G401 (cell line): Measurements from ENCODE around the gene TRAPPC11. TPM values are rescaled to one million over a fixed set of nuclear protein-coding genes. Genes with fewer than 3 reads are reported as not detected.
"Not testable (repeated sequence)": the region's sequence is repeated elsewhere in the genome, so short reads cannot be mapped to it uniquely, and the experiment has no call there.

Source experiments
- DNase-seq: peaks from one replicate; pipeline ENCODE4 v3.0.0-alpha.2; 2015; ENCODE audit warnings: low spot score
- in situ Hi-C: cut with HindIII; loops from 2 replicates; pipeline ENCODE4 v1.10.0; 2016; ENCODE audit warnings: low sequenced_read_pairs, mixed read lengths
- total RNA-seq: library from RNA; depleted of rRNA; stranded (reverse); fragments of >200 nt; shearing (Covaris generic); gene quantifications from 2 replicates; pipeline ENCODE4 v1.2.3, GENCODE V29; 2014; rRNA removed

TRAPPC11 gene
- 35.6 and 50.2 TPM in 2 replicates for total RNA-seq

- peak; percentile 99 for DNase-seq
- in situ Hi-C loops, result no loop called here
These were observed at the start of gene TRAPPC11, which contains the start of gene RWDD4 for GRCh38 chr4:183659029-183659871. Gene TRAPPC11 (plus strand): TSS chr4:183659293. CDS start chr4:183663868, 4,575 bp downstream. Gene RWDD4 (minus strand): TSS chr4:183659185. CDS start chr4:183658952, 233 bp downstream.

GRCh38 chr4:183610033-183610432 lies 49.1 kb upstream of the TRAPPC11 start:
- no peak for DNase-seq
- in situ Hi-C loops, result no loop called here

- DNase-seq, result no peak
- in situ Hi-C loops, result no loop called here
These were observed 48.5 kb upstream of the TRAPPC11 start for GRCh38 chr4:183610613-183611012.

- no peak for DNase-seq
- in situ Hi-C loops, result no loop called here
These were observed 47.8 kb upstream of the TRAPPC11 start for GRCh38 chr4:183611210-183611830.

- in situ Hi-C loops, result no loop called here
- DNase-seq, result no peak
These were observed 46.5 kb upstream of the TRAPPC11 start for GRCh38 chr4:183612329-183613250.

GRCh38 chr4:183617075-183617474 lies 42.0 kb upstream of the TRAPPC11 start:
- in situ Hi-C loops, result no loop called here
- DNase-seq, result no peak

GRCh38 chr4:183618681-183619080 lies 40.4 kb upstream of the TRAPPC11 start:
- DNase-seq, result no peak
- in situ Hi-C loops, result no loop called here

GRCh38 chr4:183620421-183620820 lies 38.7 kb upstream of the TRAPPC11 start:
- DNase-seq, result no peak
- in situ Hi-C loops, result no loop called here

- in situ Hi-C loops, result no loop called here
- DNase-seq, result no peak
These were observed 37.2 kb upstream of the TRAPPC11 start for GRCh38 chr4:183621875-183622274.

GRCh38 chr4:183624548-183624947 lies 34.5 kb upstream of the TRAPPC11 start:
- DNase-seq, result no peak
- in situ Hi-C loops, result no loop called here

- DNase-seq, result no peak
- in situ Hi-C loops, result no loop called here
These were observed 32.9 kb upstream of the TRAPPC11 start for GRCh38 chr4:183626168-183626567.

GRCh38 chr4:183627286-183627685 lies 31.8 kb upstream of the TRAPPC11 start:
- in situ Hi-C loops, result not testable (repeated sequence)

GRCh38 chr4:183627979-183628588 lies 31.0 kb upstream of the TRAPPC11 start:
- in situ Hi-C loops, result no loop called here
- peak; percentile 24 for DNase-seq

More at GRCh38 chr4:183627286-183627685, 31.8 kb upstream of the TRAPPC11 start:
- DNase-seq, result peak; percentile 42

- DNase-seq, result peak; percentile 28
- in situ Hi-C loops, result no loop called here
These were observed 27.4 kb upstream of the TRAPPC11 start for GRCh38 chr4:183631577-183632198.

- in situ Hi-C loops, result no loop called here
- DNase-seq, result no peak
These were observed 26.4 kb upstream of the TRAPPC11 start for GRCh38 chr4:183632689-183633088.

GRCh38 chr4:183633476-183634400 lies 25.4 kb upstream of the TRAPPC11 start:
- in situ Hi-C loops, result no loop called here
- peak; percentile 41 for DNase-seq

GRCh38 chr4:183635321-183635720 lies 23.8 kb upstream of the TRAPPC11 start:
- in situ Hi-C loops, result no loop called here
- peak; percentile 78 for DNase-seq
